ENCODE results near the gene SLFN11.

Gene SLFN11

DNA sequence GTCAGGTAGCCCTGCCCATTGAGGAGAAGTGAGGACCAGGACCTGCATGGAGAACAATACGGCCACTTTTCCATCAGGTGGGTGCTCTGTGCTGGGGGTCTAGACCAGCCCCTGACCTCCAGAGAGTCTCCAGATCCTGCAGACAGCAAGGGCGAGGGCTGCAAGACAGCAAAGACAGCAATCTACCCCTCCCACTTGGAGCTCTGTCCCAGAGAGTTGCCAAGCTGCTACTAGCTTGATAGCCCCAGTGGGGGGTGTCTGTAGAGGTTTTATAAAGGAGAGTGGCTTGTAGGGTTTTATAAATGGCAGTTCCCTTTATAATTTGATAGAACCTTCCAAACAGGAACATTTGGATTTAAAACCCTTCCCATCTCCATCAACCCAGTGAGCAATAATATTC lies 16.7 kb upstream of the SLFN11 start:
- Histone ChIP-seq H3K79me2 (ENCODE audit: control insufficient read depth, insufficient read depth, low read length, unreplicated experiment) (no peaks in the 10 kb centered on the region), H2AFZ (ENCODE audit: low read length, unreplicated experiment) (no peak overlapping the region), H3K4me3 (ENCODE audit: low read depth, low read length) (no peak overlapping the region), H3K27ac (ENCODE audit: low read depth, low read length) (no peak overlapping the region), H3K27me3 (ENCODE audit: insufficient read depth, low read length) (no peaks in the 10 kb centered on the region; the same call in 1 of the 2 replicates), H3K36me3 (ENCODE audit: insufficient read depth, low read length) (no peaks in the 10 kb centered on the region), H3K4me1 (ENCODE audit: control insufficient read depth, insufficient read depth, low read length, unreplicated experiment) (no peaks in the 10 kb centered on the region)

DNA sequence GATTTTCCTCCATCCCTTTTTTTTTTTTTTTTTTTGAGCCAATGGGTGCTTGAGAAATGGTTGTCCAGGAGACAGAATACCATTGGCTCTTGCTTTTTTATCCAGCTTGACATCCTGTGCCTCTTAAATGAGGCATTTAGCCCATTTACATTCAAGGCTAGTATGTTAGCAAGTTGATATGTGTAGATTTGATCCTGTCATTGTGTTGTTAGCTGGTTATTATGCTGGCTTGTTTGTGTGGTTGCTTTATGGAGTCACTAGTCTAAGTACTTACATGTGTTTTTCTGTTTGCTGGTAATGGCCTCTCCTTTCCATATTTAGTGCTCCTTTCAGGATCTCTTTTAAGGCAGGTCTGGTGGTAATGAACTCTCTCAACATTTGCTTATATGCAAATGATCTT lies 14.1 kb upstream of the SLFN11 start:
- Histone ChIP-seq H2AFZ (ENCODE audit: low read length, unreplicated experiment) (no peak overlapping the region), H3K4me1 (ENCODE audit: control insufficient read depth, insufficient read depth, low read length, unreplicated experiment) (no peaks in the 10 kb centered on the region), H3K27me3 (ENCODE audit: insufficient read depth, low read length) (no peaks in the 10 kb centered on the region; the same call in 1 of the 2 replicates), H3K27ac (ENCODE audit: low read depth, low read length) (no peak overlapping the region), H3K4me3 (ENCODE audit: low read depth, low read length) (no peak overlapping the region), H3K79me2 (ENCODE audit: control insufficient read depth, insufficient read depth, low read length, unreplicated experiment) (no peaks in the 10 kb centered on the region), H3K36me3 (ENCODE audit: insufficient read depth, low read length) (no peaks in the 10 kb centered on the region)

DNA sequence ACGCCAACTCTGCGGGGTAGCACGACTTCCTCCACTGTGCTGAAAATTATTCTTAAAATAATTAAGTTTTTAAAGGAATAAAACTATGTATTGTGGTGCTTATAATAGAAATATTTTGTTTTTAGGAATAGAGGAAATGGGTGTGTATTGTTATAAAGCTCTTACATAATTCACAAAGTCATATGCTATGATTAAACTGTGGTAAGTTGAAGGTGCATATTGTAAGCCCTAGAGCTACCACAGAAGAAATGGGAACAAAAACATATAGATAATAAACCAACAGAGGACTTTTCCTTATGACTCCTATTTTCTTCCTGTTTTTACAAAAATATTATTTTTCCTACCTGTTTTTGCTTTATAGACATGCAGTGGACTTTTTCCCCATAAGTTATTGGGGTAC lies 4.3 kb upstream of the SLFN11 start:
- Histone ChIP-seq H3K36me3 (ENCODE audit: insufficient read depth, low read length) (no peaks in the 10 kb centered on the region), H3K79me2 (ENCODE audit: control insufficient read depth, insufficient read depth, low read length, unreplicated experiment) (peaks cover 27% of the 10 kb centered on the region), H3K4me3 (ENCODE audit: low read depth, low read length) (no peak overlapping the region), H3K4me1 (ENCODE audit: control insufficient read depth, insufficient read depth, low read length, unreplicated experiment) (peaks cover 18% of the 10 kb centered on the region), H2AFZ (ENCODE audit: low read length, unreplicated experiment) (no peak overlapping the region), H3K27me3 (ENCODE audit: insufficient read depth, low read length) (no peaks in the 10 kb centered on the region), H3K27ac (ENCODE audit: low read depth, low read length) (no peak overlapping the region)

DNA sequence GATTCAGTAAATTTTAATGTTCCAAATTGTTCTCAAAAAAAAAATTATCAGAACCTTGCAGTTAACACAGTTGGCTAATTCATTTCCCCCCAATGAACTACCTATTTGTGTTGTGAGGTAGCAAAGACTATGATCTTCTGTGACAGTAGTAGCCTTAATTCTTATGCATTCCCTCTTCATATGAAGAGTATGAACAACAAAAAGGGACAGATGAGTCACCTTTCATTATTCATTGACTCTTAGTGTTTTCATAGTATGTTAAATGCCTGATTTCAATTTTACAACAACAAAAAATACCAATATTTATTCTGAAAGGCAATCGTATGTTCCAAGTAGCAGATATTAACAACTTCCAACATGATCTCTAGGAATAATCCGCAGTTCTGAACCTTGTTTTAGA lies 3.6 kb upstream of the SLFN11 start:
- Histone ChIP-seq H3K27me3 (ENCODE audit: insufficient read depth, low read length) (no peaks in the 10 kb centered on the region), H3K36me3 (ENCODE audit: insufficient read depth, low read length) (0 out of 2 replicates have a peak, but pooled peaks cover under 1% of the 10 kb centered on the region), H3K4me3 (ENCODE audit: low read depth, low read length) (no peak overlapping the region), H3K79me2 (ENCODE audit: control insufficient read depth, insufficient read depth, low read length, unreplicated experiment) (peaks cover 33% of the 10 kb centered on the region), H3K4me1 (ENCODE audit: control insufficient read depth, insufficient read depth, low read length, unreplicated experiment) (peaks cover 18% of the 10 kb centered on the region), H3K27ac (ENCODE audit: low read depth, low read length) (no peak overlapping the region), H2AFZ (ENCODE audit: low read length, unreplicated experiment) (no peak overlapping the region)

DNA sequence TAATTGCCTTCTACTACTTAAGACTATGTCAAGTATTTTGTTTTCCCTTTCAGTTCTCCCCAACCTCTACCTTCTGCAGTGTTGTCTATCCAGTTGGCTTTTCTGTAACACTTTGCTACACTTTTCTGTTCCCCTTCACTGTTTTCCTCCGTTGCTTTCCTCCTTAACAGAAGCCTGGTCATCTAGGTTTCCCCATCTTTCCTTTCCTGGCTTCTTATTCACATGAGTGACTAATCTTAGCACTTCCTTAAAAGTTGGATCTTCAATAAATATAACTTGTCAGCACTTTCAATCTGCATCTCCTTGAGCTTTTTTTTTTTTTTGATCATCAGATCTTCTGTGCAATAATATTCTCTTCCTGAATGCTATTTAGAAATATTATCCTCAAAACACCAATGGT lies 2.8 kb upstream of the SLFN11 start:
- Histone ChIP-seq H2AFZ (ENCODE audit: low read length, unreplicated experiment) (peak overlapping the region; percentile 21), H3K27me3 (ENCODE audit: insufficient read depth, low read length) (no peaks in the 10 kb centered on the region), H3K27ac (ENCODE audit: low read depth, low read length) (peak overlapping the region; percentile 77)

DNA sequence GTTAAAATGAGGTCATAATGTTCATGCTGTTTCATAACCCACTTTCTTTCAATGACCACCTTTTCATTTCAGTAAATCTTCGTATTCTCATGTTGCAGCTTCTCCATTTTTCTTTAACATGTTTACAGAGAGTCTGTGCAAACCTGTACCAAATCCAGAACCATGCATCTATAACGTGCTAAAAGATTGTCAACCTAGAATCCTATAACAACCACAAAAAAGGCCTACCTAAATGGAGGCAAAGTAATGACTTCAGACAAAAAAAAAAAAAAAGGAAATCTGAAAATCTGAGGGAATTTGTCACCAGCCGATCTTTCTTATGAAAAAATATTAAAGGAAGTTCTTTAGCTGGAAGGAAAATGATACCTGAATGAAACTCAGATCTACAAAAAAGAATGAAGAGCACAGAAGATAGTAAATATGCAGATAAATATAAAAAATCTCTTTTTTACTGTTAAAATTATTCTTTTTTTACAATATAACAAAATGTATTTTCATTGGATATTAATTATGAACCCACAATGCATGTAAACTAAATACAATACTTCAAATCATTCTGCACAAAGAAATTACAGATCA lies 1.4 kb upstream of the SLFN11 start:
- peaks cover 26% of the 10 kb centered on the region for H3K4me1 ChIP-seq (ENCODE audit: control insufficient read depth, insufficient read depth, low read length, unreplicated experiment)
- no peak overlapping the region for H2AFZ ChIP-seq (ENCODE audit: low read length, unreplicated experiment)
- H3K4me3 ChIP-seq (ENCODE audit: low read depth, low read length) = peak overlapping the region; percentile 93
- peak overlapping the region; percentile 96 for H3K27ac ChIP-seq (ENCODE audit: low read depth, low read length)
- H3K36me3 ChIP-seq (ENCODE audit: insufficient read depth, low read length) = peaks cover 22% of the 10 kb centered on the region
- H3K79me2 ChIP-seq (ENCODE audit: control insufficient read depth, insufficient read depth, low read length, unreplicated experiment) = peaks cover 55% of the 10 kb centered on the region
- no peaks in the 10 kb centered on the region for H3K27me3 ChIP-seq (ENCODE audit: insufficient read depth, low read length)

More for the DNA sequence above, 2.8 kb upstream of the SLFN11 start:
- Histone ChIP-seq H3K36me3 (ENCODE audit: insufficient read depth, low read length) (peaks cover 9% of the 10 kb centered on the region), H3K79me2 (ENCODE audit: control insufficient read depth, insufficient read depth, low read length, unreplicated experiment) (peaks cover 41% of the 10 kb centered on the region), H3K4me1 (ENCODE audit: control insufficient read depth, insufficient read depth, low read length, unreplicated experiment) (peaks cover 24% of the 10 kb centered on the region), H3K4me3 (ENCODE audit: low read depth, low read length) (peak overlapping the region; percentile 72)

DNA sequence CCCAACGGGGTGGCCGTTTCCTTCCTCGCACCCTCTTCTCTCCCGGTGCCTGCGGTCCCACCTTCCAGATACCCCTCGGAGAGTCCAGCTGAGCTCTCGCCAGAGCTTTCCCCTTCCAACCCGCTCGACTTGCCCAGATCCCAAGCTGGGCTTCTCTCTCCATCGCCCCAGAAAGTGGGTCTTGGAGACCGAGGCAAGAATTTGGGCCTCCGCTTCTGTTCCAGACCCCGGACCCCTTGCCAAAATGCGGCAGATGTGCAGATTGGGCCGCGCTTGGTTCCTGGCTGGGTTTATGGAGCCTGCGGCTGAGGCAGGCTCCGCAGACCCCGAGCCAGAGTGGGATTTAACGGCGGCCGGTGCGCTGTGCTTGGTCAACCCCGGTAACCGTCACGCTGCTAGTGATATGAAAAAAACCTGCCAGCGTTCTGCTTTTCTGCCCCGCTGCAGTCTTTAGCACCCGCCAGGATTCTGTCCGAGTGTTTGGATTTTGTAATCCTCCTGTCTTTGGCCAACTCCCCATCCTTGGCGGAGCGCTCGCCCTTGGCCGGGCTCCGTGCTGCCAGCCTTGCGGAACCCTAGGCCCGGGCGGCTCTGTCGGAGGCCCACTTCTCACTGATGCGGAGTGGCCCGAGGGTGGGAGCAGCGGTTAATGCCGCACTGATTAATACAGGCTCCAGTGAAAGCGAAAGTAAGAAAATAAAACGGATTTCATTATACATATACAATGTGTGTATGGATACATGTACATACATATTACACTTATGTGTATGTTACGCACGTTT lies 754 bp upstream of the SLFN11 start:
- peaks cover 28% of the 10 kb centered on the region for H3K36me3 ChIP-seq (ENCODE audit: insufficient read depth, low read length)
- peak overlapping the region; percentile 93 for H3K4me3 ChIP-seq (ENCODE audit: low read depth, low read length)
- H3K27me3 ChIP-seq (ENCODE audit: insufficient read depth, low read length) = no peaks in the 10 kb centered on the region
- peaks cover 26% of the 10 kb centered on the region for H3K4me1 ChIP-seq (ENCODE audit: control insufficient read depth, insufficient read depth, low read length, unreplicated experiment)
- peaks cover 61% of the 10 kb centered on the region for H3K79me2 ChIP-seq (ENCODE audit: control insufficient read depth, insufficient read depth, low read length, unreplicated experiment)
- peak overlapping the region; percentile 96 for H3K27ac ChIP-seq (ENCODE audit: low read depth, low read length)
- H2AFZ ChIP-seq (ENCODE audit: low read length, unreplicated experiment) = peak overlapping the region; percentile 69

DNA sequence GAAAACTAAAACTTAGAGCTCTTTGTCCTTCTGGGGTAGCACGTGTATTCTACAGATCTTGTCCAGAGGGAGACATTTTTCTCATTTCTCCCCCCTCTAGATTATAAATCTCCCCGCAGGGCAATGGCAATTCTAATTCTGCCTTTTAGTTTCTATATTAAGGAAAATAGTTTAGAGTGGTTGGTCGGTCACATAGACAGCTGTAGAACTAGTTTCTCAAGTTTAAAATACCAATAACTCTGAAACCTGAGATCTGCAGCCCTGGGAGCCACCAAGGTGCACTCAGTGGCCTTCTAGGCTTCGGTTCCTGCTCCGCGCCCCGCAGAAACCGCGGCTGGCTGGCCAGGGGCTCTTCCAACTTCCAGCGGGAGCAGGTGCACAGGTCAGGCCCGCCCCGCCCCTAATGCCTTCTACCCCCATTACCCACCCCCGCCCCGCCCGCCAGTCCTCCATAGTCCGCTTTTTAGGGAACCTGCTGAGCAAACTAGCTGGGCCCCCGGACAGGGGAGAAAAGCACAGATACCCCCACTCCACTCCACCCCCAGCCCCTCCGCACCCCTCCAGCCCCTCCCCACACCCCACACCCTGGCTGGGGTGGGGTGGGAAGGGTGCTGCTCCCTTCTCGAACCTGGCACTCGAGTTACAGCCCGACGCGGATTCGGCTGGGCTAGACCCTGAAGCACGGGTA lies 431 bp downstream of the SLFN11 start:
- peak overlapping the region; percentile 93 for H3K4me3 ChIP-seq (ENCODE audit: low read depth, low read length)
- H3K36me3 ChIP-seq (ENCODE audit: insufficient read depth, low read length) = peaks cover 32% of the 10 kb centered on the region
- peaks cover 26% of the 10 kb centered on the region for H3K4me1 ChIP-seq (ENCODE audit: control insufficient read depth, insufficient read depth, low read length, unreplicated experiment)
- H3K27ac ChIP-seq (ENCODE audit: low read depth, low read length) = peak overlapping the region; percentile 96
- no peak overlapping the region for H2AFZ ChIP-seq (ENCODE audit: low read length, unreplicated experiment)
- H3K79me2 ChIP-seq (ENCODE audit: control insufficient read depth, insufficient read depth, low read length, unreplicated experiment) = peaks cover 73% of the 10 kb centered on the region
- H3K27me3 ChIP-seq (ENCODE audit: insufficient read depth, low read length) = no peaks in the 10 kb centered on the region

DNA sequence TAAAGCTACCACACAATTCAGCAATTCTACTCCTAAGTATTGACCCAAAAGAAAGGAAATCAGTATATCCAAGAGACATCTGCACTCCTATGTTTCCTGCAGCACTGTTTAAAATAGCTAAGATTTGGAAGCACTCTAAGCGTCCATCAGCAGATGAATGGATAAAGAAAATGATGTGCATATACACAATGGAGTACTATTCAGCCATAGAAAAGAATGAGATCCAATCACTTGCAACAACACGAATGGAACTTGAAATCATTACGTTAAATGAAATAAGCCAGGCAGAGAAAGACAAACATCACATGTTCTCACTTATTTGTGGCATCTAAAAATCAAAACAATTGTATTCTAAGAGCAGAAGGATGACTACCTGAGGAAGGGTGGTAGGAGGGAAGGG lies 1.5 kb downstream of the SLFN11 start:
- H3K27me3 ChIP-seq (ENCODE audit: insufficient read depth, low read length) = no peaks in the 10 kb centered on the region
- peaks cover 20% of the 10 kb centered on the region for H3K4me1 ChIP-seq (ENCODE audit: control insufficient read depth, insufficient read depth, low read length, unreplicated experiment)
- peak overlapping the region; percentile 93 for H3K4me3 ChIP-seq (ENCODE audit: low read depth, low read length)
- H2AFZ ChIP-seq (ENCODE audit: low read length, unreplicated experiment) = no peak overlapping the region
- peaks cover 32% of the 10 kb centered on the region for H3K36me3 ChIP-seq (ENCODE audit: insufficient read depth, low read length)
- H3K27ac ChIP-seq (ENCODE audit: low read depth, low read length) = no peak overlapping the region
- H3K79me2 ChIP-seq (ENCODE audit: control insufficient read depth, insufficient read depth, low read length, unreplicated experiment) = peaks cover 79% of the 10 kb centered on the region

DNA sequence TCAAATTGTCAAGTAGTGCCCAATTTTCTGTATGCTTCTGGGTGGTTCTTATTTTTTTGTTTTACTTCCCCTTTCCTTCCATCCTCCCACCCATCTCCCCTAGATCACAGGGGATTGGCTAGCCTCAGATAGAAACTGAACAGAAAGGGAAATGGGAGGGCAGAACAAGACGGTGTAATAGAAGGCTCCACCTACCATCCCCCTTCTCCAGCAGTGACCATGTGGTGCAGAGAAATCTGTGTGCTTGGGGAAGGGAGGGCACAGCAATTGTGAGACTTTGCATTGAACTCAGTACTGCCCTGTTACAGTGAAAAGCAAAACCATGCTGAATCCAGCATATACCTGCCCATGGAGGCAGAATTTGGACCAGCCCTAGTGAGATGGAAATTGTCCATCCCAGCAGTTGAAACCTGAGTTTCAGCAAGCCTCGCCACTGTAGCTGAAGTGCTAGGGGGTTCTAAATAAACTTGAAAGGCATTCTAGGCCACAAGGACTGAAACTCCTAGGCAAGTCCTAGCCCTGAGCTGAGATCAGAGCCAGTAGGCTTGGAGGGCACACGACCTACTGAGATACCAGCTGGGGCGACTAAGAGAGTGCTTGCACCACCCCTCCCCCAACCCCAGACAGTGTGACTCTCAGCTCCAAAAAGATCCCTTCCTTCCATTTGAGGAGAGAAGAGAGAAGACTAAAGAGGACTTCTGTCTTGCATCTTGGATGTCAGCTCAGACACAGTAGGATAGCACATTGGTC lies 5.2 kb downstream of the SLFN11 start:
- Histone ChIP-seq H2AFZ (ENCODE audit: low read length, unreplicated experiment) (no peak overlapping the region), H3K79me2 (ENCODE audit: control insufficient read depth, insufficient read depth, low read length, unreplicated experiment) (peaks cover 78% of the 10 kb centered on the region), H3K36me3 (ENCODE audit: insufficient read depth, low read length) (peaks cover 41% of the 10 kb centered on the region), H3K4me3 (ENCODE audit: low read depth, low read length) (no peak overlapping the region), H3K27me3 (ENCODE audit: insufficient read depth, low read length) (no peaks in the 10 kb centered on the region), H3K27ac (ENCODE audit: low read depth, low read length) (no peak overlapping the region), H3K4me1 (ENCODE audit: control insufficient read depth, insufficient read depth, low read length, unreplicated experiment) (peaks cover 9% of the 10 kb centered on the region)
